ENCODE results near the gene WDR7.

DNA sequence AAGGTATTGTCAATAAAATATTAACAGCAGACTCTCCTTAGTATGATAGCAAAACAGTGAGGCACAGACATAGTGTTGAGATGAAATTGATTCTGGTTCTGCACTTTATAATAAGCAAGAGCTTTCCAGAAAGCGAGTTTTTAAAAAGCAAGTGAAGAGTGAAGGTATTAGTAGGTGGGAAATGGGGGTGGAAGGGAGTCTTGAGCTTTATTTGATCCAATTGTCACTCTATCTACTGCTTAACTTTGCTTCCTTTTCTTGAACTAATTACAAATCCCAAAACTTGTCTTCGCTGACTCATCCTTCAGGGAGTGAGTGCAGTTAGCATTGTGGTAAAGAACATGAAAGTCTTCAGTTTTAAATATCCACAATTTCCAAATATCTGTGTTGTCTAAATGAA lies 375.2 kb downstream of the WDR7 start:
- TF ChIP-seq, protein P1, sequence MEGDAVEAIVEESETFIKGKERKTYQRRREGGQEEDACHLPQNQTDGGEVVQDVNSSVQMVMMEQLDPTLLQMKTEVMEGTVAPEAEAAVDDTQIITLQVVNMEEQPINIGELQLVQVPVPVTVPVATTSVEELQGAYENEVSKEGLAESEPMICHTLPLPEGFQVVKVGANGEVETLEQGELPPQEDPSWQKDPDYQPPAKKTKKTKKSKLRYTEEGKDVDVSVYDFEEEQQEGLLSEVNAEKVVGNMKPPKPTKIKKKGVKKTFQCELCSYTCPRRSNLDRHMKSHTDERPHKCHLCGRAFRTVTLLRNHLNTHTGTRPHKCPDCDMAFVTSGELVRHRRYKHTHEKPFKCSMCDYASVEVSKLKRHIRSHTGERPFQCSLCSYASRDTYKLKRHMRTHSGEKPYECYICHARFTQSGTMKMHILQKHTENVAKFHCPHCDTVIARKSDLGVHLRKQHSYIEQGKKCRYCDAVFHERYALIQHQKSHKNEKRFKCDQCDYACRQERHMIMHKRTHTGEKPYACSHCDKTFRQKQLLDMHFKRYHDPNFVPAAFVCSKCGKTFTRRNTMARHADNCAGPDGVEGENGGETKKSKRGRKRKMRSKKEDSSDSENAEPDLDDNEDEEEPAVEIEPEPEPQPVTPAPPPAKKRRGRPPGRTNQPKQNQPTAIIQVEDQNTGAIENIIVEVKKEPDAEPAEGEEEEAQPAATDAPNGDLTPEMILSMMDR (IDR thresholded peaks at IDR 0.05; ENCODE audit: low read length) = no peak
- no peak for TF ChIP-seq EZH2 (IDR thresholded peaks at IDR 0.05; ENCODE audit: borderline replicate concordance, low read length)

All from OCI-LY1 (cell line).